Measurements from ENCODE around the gene MMP20.

- TF ChIP-seq POLR2A (IDR thresholded peaks at IDR 0.05), result no peak
- no peak for TF ChIP-seq CTCF (IDR thresholded peaks at IDR 0.05)
Measured at GRCh38 chr11:102528618-102529017, 96.5 kb downstream of the MMP20 start.
